H9 (cell line): Measurements from ENCODE around the gene DNAAF9. TPM values are rescaled to one million over a fixed set of nuclear protein-coding genes. Genes with fewer than 3 reads are reported as not detected.

Experiments
- DNase-seq: peaks from one replicate; pipeline ENCODE4 v3.0.0-alpha.2; 2017
- H2AFZ ChIP-seq: one replicate; pipeline ENCODE4 v1.6.1; 2013; ENCODE audit warnings: mild to moderate bottlenecking, low read length, control low read depth, moderate library complexity
- H2AK5ac ChIP-seq: 2 replicates; pipeline ENCODE4 v1.6.1; 2013; ENCODE audit warnings: low read length, control low read depth, mixed read lengths; ENCODE audit not compliant: insufficient read length
- H2BK120ac ChIP-seq: one replicate; pipeline ENCODE4 v1.6.1; 2013; ENCODE audit warnings: low read depth, mild to moderate bottlenecking, low read length, control low read depth, inconsistent platforms; ENCODE audit not compliant: poor library complexity, severe bottlenecking
- H2BK12ac ChIP-seq: 2 replicates; pipeline ENCODE4 v1.6.1; 2013; ENCODE audit warnings: low read length, control low read depth, mixed read lengths, low read depth; ENCODE audit not compliant: insufficient read length
- H2BK15ac ChIP-seq: 2 replicates; pipeline ENCODE4 v1.6.1; 2013; ENCODE audit warnings: low read depth, low read length, control low read depth
- H2BK20ac ChIP-seq: one replicate; pipeline ENCODE4 v1.6.1; 2013; ENCODE audit warnings: low read depth, mild to moderate bottlenecking, low read length, control low read depth, inconsistent platforms; ENCODE audit not compliant: poor library complexity, severe bottlenecking
- H2BK5ac ChIP-seq: 2 replicates; pipeline ENCODE4 v1.6.1; 2013; ENCODE audit warnings: low read length, control low read depth, mixed read lengths; ENCODE audit not compliant: insufficient read length
- H3K14ac ChIP-seq: 2 replicates; pipeline ENCODE4 v1.6.1; 2013; ENCODE audit warnings: low read length, control low read depth; ENCODE audit not compliant: insufficient read depth
- H3K18ac ChIP-seq: 2 replicates; pipeline ENCODE4 v1.6.1; 2013; ENCODE audit warnings: low read depth, mild to moderate bottlenecking, mixed read lengths, low read length, control low read depth; ENCODE audit not compliant: insufficient read length
- H3K23ac ChIP-seq: 2 replicates; pipeline ENCODE4 v1.6.1; 2013; ENCODE audit warnings: low read length, control low read depth, mixed read lengths, low read depth; ENCODE audit not compliant: insufficient read length
- H3K23me2 ChIP-seq: 2 replicates; pipeline ENCODE4 v1.6.1; 2013; ENCODE audit warnings: low read depth, mild to moderate bottlenecking, mixed read lengths, low read length, control low read depth; ENCODE audit not compliant: insufficient read length, poor library complexity, severe bottlenecking
- H3K27ac ChIP-seq: 2 replicates; pipeline ENCODE4 v1.5.1; 2013; ENCODE audit warnings: low read length, control low read depth, mixed read lengths, low read depth; ENCODE audit not compliant: insufficient read length
- H3K27me3 ChIP-seq: 2 replicates; pipeline ENCODE4 v1.6.1; 2013; ENCODE audit warnings: low read length, control low read depth, inconsistent platforms; ENCODE audit not compliant: insufficient read depth
- H3K4ac ChIP-seq: 2 replicates; pipeline ENCODE4 v1.6.1; 2013; ENCODE audit warnings: low read depth, mild to moderate bottlenecking, control low read depth, inconsistent platforms, low read length, moderate library complexity
- H3K4me1 ChIP-seq: 2 replicates; pipeline ENCODE4 v1.6.1; 2013; ENCODE audit warnings: low read length, control low read depth, inconsistent platforms; ENCODE audit not compliant: insufficient read depth
- H3K4me2 ChIP-seq: 2 replicates; pipeline ENCODE4 v1.6.1; 2013; ENCODE audit warnings: low read length, control low read depth, mixed read lengths; ENCODE audit not compliant: insufficient read length, insufficient read depth
- H3K56ac ChIP-seq: 2 replicates; pipeline ENCODE4 v1.6.1; 2013; ENCODE audit warnings: low read depth, mild to moderate bottlenecking, mixed read lengths, low read length, control low read depth; ENCODE audit not compliant: insufficient read length
- H3K79me1 ChIP-seq: 2 replicates; pipeline ENCODE4 v1.6.1; 2013; ENCODE audit warnings: low read depth, mild to moderate bottlenecking, moderate library complexity, low read length, control low read depth, inconsistent platforms; ENCODE audit not compliant: insufficient read depth, poor library complexity, severe bottlenecking
- H3K79me2 ChIP-seq: 2 replicates; pipeline ENCODE4 v1.6.1; 2013; ENCODE audit warnings: low read length, control low read depth, inconsistent platforms; ENCODE audit not compliant: insufficient read depth
- H3K9ac ChIP-seq: 2 replicates; pipeline ENCODE4 v1.6.1; 2013; ENCODE audit warnings: low read length, control low read depth, mixed read lengths; ENCODE audit not compliant: insufficient read length; ENCODE audit errors: extremely low read depth
- H3K9me3 ChIP-seq: one replicate; pipeline ENCODE4 v1.6.1; 2013; ENCODE audit warnings: low read depth, low read length, inconsistent platforms; ENCODE audit not compliant: control insufficient read depth
- H3T11ph ChIP-seq: one replicate; pipeline ENCODE4 v1.6.1; 2013; ENCODE audit warnings: mild to moderate bottlenecking, low read length, control low read depth, inconsistent platforms
- H4K20me1 ChIP-seq: one replicate; pipeline ENCODE4 v1.6.1; 2013; ENCODE audit not compliant: control insufficient read depth, insufficient read length, insufficient read depth
- H4K5ac ChIP-seq: 2 replicates; pipeline ENCODE4 v1.6.1; 2013; ENCODE audit warnings: low read depth, mild to moderate bottlenecking, mixed read lengths, low read length, control low read depth; ENCODE audit not compliant: insufficient read length
- H4K8ac ChIP-seq: replicated peaks from 2 replicates; pipeline ENCODE4 v1.6.1; 2013; ENCODE audit warnings: low read length, control low read depth, mixed read lengths, low read depth; ENCODE audit not compliant: insufficient read length
- H4K91ac ChIP-seq: 2 replicates; pipeline ENCODE4 v1.6.1; 2013; ENCODE audit warnings: low read depth, mild to moderate bottlenecking, moderate library complexity, mixed read lengths, low read length, control low read depth; ENCODE audit not compliant: insufficient read length
- H3K27ac Mint-ChIP-seq, 3 experiments: 2 replicates in 2 of 3; 3 replicates in 1 of 3; pipeline ENCODE4 v1.8.0; 2020 to 2021; ENCODE audit warnings: mixed read lengths in 3 of 3, mild to moderate bottlenecking in 1 of 3, moderate library complexity in 1 of 3
- H3K27me3 Mint-ChIP-seq: 2 replicates; pipeline ENCODE4 v1.8.0; 2021; ENCODE audit warnings: low read depth, mild to moderate bottlenecking, moderate library complexity, mixed read lengths
- H3K36me3 Mint-ChIP-seq, 3 experiments: 2 replicates in 2 of 3; 3 replicates in 1 of 3; pipeline ENCODE4 v1.8.0; 2020 to 2021; ENCODE audit warnings: low read depth in 3 of 3, mixed read lengths in 3 of 3; ENCODE audit not compliant: insufficient read depth in 1 of 3
- H3K4me1 Mint-ChIP-seq, 2 experiments: 2 replicates each; pipeline ENCODE4 v1.8.0; 2020; ENCODE audit warnings: mixed read lengths in 2 of 2
- H3K4me3 Mint-ChIP-seq, 2 experiments: 2 replicates in 1 of 2; 3 replicates in 1 of 2; pipeline ENCODE4 v1.8.0; 2020 to 2021; ENCODE audit warnings: mild to moderate bottlenecking in 2 of 2, mixed read lengths in 2 of 2, moderate library complexity in 1 of 2
- H3K9me3 Mint-ChIP-seq, 2 experiments: 2 replicates in 1 of 2; 3 replicates in 1 of 2; pipeline ENCODE4 v1.8.0; 2020; ENCODE audit warnings: mild to moderate bottlenecking in 2 of 2, mixed read lengths in 2 of 2, moderate library complexity in 1 of 2
- CTCF ChIP-seq: fragments of 200-600 bp; sonication (generic); conservative IDR thresholded peaks from 3 replicates; pipeline ENCODE4 v1.8.0; 2021; ENCODE audit warnings: antibody characterized with exemption, mild to moderate bottlenecking
- WGBS: extraction: QIAGEN DNeasy Blood & Tissue Kit; methylation state at CpG from one replicate; pipeline ENCODE4 v1.1.7; 2013; ENCODE audit warnings: missing lambda C conversion rate, low lambda C conversion rate, mixed read lengths; ENCODE audit not compliant: insufficient read length; ENCODE audit errors: extremely low coverage; 5-methylcytosine and 5-hydroxymethylcytosine counted together
- total RNA-seq: library from RNA; stranded (reverse); gene quantifications from 2 replicates; pipeline ENCODE4 v1.2.1, GENCODE V29; 2021

DNAAF9 gene
- total RNA-seq, 1 experiment from 2014 or later = 5.5 TPM

- H3K27me3 ChIP-seq = no peaks in the 10 kb centered on the region
- no peak overlapping the region for H3K4ac ChIP-seq
- H4K20me1 ChIP-seq = no peaks in the 10 kb centered on the region
- H3K27ac ChIP-seq = no peak overlapping the region
- no peak overlapping the region for H2BK12ac ChIP-seq
- no peak overlapping the region for H3K23ac ChIP-seq
- H2BK120ac ChIP-seq = no peak overlapping the region
- no peak overlapping the region for H4K91ac ChIP-seq
- H3K79me2 ChIP-seq = no peaks in the 10 kb centered on the region
- no peak for DNase-seq
- H3K14ac ChIP-seq = no peak overlapping the region
- no peak overlapping the region for H4K8ac ChIP-seq
- H2AFZ ChIP-seq = no peak overlapping the region
- Mint-ChIP-seq H3K4me3 (no peak overlapping the region), H3K36me3 (0 out of 7 replicates have a peak, but pooled peaks cover 0 to 2% (median 0%) of the 10 kb centered on the region in 3 experiments), H3K4me1 (peaks cover 27 to 32% of the 10 kb centered on the region in 2 experiments), H3K9me3 (no peaks in the 10 kb centered on the region; a peak in 2 of 5 replicates), H3K27me3 (peaks cover 7% of the 10 kb centered on the region), H3K27ac (peak overlapping the region in 1 of 3 experiments; percentile 41; a peak in 2 of 7 replicates)
- H3K9ac ChIP-seq = no peak overlapping the region
- H2BK20ac ChIP-seq = no peak overlapping the region
- no peak for TF ChIP-seq CTCF
- no peak overlapping the region for H4K5ac ChIP-seq
- no peak overlapping the region for H2AK5ac ChIP-seq
- no peak overlapping the region for H2BK5ac ChIP-seq
- H3K4me1 ChIP-seq = no peaks in the 10 kb centered on the region
- no peak overlapping the region for H3T11ph ChIP-seq
- WGBS = no CpG with 5 or more reads among the region's 5 CpGs
- no peak overlapping the region for H3K18ac ChIP-seq
- H3K79me1 ChIP-seq = no peaks in the 10 kb centered on the region
- H3K56ac ChIP-seq = no peak overlapping the region
- no peaks in the 10 kb centered on the region for H3K23me2 ChIP-seq
- H3K4me2 ChIP-seq = no peak overlapping the region
- H2BK15ac ChIP-seq = no peak overlapping the region
- H3K9me3 ChIP-seq = no peaks in the 10 kb centered on the region
Measured at GRCh38 chr20:3454831-3455230, 47.4 kb upstream of the DNAAF9 start.
